ENCODE data around the gene BARX2. TPM values are rescaled to one million over a fixed set of nuclear protein-coding genes. Genes with fewer than 3 reads are reported as not detected.

The BARX2 gene
- total RNA-seq, 1 experiment from 2014 or later: not detected

DNA sequence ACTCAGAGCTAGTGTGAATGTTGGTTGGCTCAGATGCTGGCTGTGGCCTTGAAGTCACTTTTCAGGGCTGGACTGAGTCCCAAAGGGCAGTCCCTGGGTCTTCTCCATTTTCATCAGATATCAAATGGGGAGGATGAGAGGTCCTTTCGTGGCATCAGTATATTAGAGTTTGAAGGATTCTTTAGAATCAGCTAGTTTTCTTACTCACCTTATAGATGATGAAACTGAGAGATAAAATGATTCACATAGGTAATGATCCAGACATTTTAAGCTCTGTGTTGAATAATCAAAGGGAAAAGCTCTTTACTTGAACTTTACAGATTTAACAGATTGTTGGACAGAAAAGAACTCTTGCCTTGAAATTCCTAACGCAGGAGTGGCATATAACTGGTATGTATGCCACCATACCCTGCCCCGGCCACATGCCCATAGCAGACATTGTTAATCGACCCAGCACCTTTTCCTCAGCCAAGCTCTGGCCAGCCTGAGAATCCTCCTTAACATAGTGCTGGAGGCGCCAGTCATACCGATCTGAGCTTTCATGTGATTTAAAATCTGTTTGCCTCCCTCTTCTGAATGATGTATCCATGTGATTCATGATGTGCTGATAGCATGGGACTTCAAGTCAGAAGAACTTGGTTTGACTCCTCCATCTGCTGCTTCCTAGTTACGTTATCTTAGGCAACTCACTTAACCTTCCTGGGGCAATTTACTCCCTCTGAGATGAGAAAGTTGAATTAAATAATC, 60.0 kb downstream of the BARX2 start:
- DNase-seq (ENCODE audit: low read depth): no peak

DNA sequence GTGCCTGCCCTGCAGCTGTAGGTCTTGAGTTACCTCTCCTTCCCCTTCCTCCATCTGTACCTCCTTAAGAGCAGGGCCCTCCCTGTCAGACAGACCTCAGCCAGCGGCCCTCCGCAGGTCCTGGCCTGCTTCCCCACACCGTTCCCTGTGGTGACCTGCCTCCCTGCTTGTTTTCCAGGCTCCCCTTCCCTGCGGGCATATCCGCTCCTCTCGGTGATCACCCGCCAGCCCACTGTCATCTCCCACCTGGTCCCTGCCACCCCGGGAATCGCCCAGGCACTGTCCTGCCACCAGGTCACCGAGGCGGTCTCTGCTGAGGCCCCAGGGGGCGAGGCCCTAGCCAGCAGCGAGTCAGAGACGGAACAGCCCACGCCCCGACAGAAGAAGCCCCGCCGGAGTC, 60.9 kb downstream of the BARX2 start:
- DNase-seq (ENCODE audit: low read depth): no peak

DNA sequence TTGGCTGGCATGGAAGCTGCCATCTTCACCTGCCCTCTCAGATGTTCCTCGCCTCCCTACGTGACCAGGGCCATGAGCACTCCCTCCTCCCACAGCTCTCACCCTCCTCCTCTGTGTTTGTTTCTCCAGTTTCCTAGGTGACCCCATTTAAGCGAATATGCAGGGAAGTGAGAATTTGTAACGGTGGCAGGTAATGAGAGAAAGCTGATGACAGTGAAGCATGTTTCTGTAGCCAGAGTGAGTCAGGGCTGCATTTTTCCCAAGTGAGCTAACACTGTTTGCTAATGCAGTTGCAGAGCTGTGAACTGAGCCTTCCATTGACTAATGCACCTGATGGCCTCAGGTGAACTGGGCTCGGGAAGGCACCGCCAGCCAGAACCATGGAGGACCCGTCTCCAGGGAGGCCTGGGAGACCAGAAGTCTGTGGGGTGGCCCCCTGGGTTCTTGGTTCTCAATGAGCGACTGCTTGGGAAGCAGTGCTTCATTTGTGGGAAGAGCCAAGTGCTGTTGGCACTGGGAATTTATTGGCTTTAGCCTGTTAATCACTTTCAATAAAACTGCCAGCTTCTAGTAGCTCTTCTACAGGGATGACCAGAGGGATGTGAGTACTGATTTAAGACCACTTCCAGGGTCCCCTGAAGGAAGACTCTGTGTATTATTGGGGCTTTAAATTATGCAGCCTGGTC, 64.5 kb downstream of the BARX2 start:
- peak; percentile 23 for DNase-seq (ENCODE audit: low read depth)

DNA sequence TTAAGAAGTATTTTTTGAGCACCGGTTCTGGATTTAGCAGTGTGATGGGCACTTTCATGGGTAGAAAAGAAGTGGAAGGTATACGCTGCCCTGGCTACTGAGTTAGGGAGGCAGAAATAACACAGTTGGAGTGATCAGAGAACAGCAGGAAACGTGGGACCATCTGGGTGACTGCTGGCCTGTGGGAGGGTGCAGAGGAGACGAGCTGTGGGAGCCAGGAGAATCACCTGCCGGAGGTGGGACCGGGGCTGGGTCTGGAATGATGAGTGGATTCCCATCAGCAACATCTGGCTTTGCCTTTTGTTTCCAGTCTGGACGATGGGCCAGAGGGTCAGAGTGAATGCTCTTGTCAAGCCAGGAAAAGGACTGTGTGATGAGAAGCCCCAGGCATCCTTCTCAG, 66.5 kb downstream of the BARX2 start:
- DNase-seq (ENCODE audit: low read depth): no peak

DNA sequence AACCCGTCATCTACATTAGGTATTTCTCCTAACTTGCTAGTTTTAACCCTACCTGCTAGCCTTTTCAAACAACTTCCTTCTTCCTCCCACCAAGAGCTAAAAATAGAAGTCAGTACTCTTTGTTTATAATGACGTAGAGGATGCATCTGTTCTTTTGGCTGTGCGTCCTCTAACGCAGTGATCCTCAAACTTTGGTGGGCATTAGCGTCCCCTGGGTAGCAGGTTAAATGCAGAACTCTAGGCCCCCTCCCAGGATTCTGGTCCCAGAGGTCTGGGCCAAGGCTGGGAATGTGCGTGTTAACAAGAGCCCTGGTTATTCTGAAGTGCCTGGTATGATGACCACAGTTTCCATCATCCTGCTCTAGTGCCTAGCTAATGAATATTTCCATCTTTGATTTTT, 67.6 kb downstream of the BARX2 start:
- no peak for DNase-seq (ENCODE audit: low read depth)

DNA sequence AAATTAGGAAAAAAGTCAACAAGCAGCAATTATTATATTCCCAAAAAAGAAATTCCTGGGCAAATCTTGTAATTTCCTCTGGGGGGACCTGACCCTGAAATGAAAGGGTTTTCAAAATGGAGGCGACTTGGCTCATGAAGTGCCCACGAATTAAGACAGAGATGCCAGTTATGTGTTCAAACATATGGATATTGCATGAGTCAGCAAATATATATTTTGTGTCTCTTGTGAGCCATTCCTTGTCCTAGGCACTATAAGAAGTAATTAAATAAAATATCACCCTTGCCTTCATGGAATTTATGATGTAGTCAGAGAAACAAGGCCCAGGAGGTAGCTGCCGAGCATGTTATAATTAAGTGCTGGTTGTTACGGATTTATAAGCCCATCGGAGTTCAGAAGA, 68.6 kb downstream of the BARX2 start:
- no peak for DNase-seq (ENCODE audit: low read depth)

DNA sequence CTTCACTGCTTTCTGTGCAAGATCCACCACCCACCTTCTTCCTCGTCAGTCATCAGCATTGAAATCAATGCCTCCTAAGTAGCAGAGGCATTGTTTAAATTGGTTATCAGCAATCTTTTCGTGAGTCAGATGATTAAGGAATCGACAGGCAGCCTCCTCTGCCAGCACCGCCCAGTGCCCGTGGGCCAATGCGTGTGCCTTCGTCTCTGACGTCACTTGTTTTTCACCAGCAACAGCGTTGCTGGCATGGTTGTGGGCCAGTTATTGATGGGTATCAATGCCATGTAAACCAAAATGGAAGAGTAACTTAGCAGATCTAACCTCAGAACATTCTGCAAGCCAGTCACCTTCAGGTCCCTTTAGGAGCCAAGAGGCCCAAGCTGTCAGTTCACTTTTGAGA, 69.6 kb downstream of the BARX2 start:
- DNase-seq (ENCODE audit: low read depth): no peak

DNA sequence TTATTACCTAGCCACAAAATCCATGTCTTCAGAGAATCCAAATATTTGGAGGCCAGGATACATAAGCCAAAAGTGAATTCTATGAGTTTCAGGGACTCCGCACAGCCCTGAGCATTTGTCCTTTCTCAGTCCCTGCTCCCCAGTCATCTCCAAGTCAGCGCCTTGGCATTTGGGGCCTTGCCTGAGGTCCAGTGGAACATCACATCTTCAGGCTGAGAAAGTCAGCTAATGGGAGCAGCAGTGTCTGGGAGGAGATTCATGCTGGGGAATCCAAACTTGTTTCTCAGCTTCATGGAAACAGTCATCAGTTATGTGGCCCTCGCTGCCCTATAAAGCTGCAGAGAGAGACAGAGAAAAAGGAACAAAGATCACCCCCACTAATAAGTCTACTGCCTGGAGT, 70.9 kb downstream of the BARX2 start:
- no peak for DNase-seq (ENCODE audit: low read depth)

DNA sequence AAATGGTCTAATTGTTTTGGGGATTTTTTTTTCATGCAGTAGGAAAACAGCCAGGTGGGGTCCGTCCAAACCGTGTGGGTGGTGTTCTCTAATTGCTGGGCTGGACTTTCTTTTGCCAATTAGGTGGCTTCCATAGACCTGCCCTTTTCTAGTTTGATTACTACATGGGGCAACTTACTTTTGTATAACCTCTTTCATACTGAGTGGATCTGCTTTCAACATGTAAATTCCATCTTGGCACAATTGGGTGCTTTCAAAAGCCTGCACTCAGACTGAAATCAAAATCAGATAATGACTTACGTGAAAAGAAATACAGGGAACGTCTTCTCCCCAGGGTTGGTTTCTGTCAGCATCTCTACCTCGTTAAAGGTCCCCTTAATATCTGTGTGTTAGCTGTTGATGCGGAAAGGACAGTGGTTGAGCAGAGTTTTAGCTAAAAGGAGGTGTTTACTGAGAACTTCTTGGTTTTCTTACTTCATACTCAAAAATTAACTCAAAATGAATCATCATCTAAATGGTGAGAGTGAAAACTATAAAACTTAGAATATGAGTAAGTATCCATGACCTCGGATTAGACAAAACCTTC, 72.1 kb downstream of the BARX2 start:
- no peak for DNase-seq (ENCODE audit: low read depth)

DNA sequence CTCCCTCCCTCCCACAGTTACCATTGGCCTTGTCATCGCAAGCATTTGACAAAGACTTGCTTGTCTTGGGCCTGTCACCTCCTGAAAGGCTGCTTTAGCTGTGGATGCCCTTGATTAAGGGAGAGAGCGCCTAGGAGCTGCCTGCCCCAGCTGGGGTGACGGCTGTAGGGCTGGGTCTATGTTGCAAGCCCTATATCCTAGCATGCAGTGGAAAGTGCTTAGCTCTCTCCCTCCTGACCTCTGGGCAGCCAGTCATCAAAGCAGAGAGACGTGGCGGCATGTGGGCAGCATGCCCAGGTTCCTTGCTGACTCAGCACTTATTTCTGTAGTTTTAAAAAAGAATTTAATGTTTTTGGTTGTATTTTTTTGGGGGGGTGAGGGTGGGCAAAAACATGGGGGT, 75.9 kb downstream of the BARX2 start:
- peak; percentile 8 for DNase-seq (ENCODE audit: low read depth)

DNA sequence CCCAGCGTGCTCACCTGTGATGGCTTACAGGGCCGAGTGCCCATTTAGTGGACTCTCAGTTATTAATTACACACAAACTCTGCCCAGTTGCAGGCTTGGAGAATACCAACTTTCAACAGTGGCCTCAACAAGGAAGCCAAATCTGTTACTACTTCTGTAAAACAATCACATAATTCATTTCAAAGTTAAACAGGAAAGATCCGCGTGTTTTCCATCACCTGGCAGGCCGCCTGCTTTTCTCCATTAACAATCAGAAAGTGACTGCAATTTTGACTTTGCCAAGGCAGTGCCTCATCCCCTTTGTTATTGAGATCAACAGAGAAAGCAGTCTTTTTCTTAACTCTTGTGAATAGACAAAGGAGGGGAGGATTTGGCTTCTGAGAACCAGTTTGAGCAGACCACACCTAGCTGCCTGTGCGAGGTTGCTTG, 77.7 kb downstream of the BARX2 start:
- no peak for DNase-seq (ENCODE audit: low read depth)

DNA sequence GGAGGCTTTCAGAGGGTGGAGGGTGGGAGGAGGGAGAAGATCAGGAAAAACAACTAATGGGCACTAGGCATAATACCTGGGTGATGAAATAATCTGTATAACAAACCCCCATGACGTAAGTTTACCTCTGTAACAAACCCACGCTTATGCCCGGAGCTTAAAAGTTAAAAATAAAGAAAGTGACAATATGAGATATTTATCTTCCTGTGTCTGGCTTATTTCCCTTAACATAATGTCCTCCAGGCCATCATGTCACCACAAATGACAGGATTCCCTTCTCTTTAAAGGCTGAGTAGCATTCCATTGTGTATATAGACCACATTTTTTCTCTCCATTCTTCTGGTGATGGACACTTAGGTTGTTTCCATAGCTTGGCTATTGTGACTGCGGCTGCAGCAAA, 79.5 kb downstream of the BARX2 start:
- DNase-seq (ENCODE audit: low read depth): no peak

DNA sequence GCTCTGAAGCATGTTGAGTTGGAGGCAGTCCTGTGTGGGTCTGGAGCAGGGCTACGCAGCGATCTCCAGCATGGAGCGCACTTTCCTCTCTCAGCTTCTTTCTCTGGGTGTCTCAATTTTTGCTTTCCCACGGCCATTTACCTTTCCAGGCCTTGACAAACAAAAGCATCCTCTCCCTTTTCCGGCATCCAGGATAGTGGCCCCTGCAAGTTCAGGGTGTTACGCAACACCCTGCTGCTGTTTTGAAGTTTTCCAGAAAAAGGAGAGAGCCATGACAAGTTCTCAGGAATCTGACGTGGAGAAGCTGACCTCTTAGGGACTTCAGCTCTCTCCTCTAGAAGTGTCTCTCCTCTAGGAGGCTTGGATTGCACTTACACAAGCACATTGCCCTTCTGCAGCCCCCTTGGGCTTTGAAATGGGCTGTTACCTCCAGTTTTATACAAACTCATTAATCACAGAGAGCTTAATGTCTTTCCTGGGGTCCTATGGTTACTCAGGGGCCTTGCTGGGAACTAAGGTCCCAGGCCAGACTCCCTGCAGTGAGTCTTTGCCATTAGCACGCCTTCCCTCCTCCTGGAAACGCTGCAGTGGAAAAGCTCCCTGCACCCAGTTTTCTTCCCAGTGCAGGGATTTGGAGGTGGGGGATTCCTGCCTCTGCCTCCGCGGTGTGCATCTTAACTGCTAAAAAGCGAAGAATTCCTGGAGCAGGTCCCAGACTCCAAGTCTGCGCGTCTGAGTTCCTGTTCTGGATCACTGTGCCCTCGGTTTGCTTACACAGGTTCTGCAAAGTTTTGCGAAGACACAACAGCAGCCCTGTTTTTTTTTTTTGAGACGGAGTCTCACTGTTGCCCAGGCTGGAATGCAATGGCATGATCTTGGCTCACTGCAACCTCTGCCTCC, 80.4 kb downstream of the BARX2 start:
- no peak for DNase-seq (ENCODE audit: low read depth)

DNA sequence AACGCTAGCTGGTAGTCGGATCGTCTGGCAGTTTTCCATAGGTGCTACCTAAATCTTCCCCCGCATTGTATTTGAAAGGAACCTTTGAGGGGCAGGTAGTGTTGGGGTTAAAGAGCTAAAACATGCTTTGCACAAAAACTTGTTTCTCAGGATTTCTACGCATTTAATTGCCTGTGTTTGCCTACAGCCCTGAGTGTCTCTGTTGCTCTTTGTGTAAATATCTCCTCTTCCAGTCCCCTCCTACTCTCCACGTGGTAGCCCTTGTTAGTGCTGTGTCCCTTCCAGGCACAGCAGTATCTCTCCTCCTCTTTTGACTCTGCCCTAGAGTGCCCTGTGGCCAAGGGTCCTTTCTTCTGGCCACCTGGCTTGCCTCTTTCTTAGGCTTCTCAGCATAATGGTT, 81.7 kb downstream of the BARX2 start:
- DNase-seq (ENCODE audit: low read depth): no peak

DNA sequence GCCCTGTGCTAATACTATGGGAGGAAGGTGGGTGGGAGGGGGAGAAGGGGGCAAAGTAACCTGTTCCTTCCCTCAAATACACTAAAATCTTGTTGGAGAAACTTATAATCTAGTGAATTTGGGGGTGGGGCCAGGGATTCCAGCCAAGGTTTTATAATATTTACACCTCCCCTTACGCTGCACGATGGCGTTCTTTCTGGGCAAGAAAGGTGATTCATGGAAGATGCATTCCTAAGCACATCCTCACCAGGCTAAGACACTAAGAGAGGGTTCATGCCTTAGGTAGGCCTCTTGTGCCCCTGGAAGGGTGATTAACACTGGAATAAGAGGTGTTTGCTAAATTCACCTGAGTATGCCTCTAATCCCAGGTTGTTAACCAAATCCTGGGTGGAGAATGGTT, 82.6 kb downstream of the BARX2 start:
- DNase-seq (ENCODE audit: low read depth): peak; percentile 10

DNA sequence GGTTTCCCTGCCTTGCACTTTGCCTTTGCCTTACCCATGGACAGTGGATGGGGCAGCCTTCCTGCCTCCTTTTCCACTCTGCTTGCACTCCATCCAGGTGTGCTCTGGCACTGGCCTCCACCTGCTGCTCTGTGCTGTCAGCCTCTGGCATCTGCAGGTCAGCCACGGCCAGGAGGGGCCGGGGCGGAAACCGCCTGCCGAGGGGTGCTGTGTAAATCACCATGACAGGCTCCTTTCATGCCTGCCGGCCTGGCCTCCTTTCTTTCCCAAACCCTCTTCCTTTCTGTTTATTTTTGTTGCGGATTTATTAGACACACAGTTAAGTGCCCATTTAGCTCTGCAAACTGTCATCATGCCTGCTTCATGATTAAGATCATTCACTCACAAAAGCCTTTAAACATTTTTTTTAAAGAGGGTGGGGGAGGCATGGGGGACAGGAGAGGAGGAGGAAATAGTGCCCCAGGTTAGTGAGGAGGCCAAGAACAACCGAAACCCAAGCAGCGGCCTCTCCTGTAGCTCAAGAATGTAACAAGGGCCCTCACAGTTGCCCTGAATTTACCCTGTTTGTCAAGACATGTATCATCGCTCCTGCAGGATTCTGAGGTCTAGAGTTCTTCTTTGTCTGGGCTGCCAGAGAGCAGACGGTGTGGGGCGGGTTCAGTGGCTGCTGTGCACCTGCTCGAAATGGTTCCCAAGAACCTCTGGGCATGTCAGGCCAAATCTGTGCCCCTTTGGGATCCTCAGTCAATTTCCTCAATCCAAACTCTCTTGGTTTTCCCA, 83.3 kb downstream of the BARX2 start:
- no peak for DNase-seq (ENCODE audit: low read depth)

DNA sequence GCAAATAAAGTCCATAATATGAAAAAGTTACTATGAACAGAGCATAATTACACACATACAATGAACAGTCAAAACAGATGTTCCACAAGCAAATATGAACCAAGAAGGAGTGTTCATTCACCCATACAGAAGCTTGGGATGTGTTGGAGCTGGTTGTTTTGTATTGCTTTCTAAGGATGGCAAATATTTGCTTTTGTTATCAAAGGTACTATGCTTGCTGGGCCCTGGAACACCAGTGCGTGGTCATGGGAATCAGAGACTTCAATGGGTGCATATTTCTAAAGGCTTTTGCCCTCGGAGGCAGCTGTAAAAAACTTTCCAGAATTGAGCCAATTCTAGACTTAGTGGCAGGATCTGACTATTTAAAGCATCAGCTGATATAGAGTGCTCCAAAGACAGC, 85.1 kb downstream of the BARX2 start:
- no peak for DNase-seq (ENCODE audit: low read depth)

DNA sequence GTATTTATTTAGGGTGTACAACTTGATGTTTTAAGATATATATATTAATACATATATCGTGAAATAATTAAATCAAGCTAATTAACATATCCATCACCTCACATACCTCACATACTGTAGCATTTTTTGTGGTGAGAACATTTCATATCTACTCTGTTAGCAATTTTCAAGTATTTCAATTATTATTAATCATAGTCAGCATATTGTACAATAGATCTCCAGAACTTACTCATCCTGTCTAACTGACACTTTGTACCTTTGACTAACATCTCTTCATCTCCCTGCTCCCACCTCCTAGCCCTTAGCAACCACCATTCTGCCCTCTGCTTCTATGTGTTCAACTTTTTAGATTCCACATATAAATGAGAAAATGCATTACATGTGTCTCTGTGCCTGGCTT, 108.4 kb downstream of the BARX2 start:
- DNase-seq (ENCODE audit: low read depth): no peak

DNA sequence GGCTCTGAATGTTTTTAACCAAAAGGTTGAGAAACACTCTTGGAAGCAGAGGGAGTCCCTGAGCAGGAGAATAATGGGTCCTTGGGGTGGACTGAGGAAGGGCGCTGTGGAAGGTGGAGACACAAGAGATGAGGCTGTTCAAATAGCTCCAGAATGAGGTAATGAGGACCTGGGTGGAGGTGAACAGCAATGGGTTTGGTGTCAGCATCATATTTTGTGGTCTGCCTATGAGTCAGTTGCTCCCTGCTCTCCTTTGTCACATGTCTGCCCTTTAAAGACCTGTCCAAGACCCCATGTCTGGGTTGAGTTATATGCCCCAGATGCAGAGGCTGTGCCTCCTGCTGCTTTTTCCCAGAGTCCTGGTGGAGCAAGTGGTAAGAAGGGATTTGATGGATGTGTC, 113.6 kb downstream of the BARX2 start:
- no peak for DNase-seq (ENCODE audit: low read depth)

DNA sequence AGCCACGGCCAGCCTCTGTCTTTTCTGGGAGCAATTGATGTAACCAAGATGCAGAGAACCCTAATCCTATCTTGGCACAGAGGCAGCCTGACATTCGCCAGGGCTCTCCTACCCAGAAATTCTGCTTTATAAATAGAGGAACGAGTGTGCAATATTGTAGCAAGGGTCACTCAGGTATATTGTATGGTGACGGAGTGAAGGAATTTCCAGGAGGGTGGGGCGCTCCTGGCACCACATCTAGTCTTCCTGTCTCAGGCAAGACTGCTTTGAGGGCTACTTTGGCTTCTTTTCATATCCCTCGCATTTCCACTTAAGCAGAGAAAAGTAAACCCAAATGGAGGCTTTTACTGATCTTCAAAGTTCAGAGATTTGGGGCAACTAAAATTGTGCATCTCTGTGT, 114.4 kb downstream of the BARX2 start:
- no peak for DNase-seq (ENCODE audit: low read depth)

DNA sequence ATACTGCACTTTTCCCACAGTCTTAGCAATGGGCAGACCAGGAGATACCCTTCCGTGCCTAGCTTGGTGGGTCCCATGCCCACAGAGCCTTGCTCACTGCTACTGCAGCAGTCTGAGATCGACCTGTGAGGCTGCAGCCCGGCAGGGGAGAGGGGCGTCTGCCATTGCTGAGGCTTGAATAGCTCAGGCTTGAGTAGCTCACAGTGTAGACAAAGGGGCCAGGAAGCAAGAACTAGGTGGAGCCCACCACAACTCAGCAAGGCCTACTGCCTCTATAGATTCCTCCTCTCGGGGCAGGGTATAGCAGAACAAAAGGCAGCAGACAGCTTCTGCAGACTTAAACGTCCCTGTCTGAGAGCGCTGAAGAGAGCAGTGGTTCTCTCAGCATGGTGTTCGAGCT, 118.1 kb downstream of the BARX2 start:
- DNase-seq (ENCODE audit: low read depth): no peak
